NCI-H2029 (cell line): ENCODE data around the gene VAT1L.

ENCODE experiments used
- DNase-seq: peaks from one replicate; lab custom pipeline; 2025; lab: John Stamatoyannopoulos, UW

The VAT1L gene

GRCh38 chr16:77782694-77783093 is 5.7 kb upstream of the VAT1L start:
- no peak for DNase-seq

GRCh38 chr16:77784441-77785372 is 3.7 kb upstream of the VAT1L start:
- no peak for DNase-seq

GRCh38 chr16:77785373-77785764 is 3.0 kb upstream of the VAT1L start:
- DNase-seq: no peak

- DNase-seq: no peak
Measured at GRCh38 chr16:77786186-77786847, 2.0 kb upstream of the VAT1L start.

GRCh38 chr16:77787452-77787851 is 912 bp upstream of the VAT1L start:
- no peak for DNase-seq

- no peak for DNase-seq
Measured at GRCh38 chr16:77789085-77790008, 983 bp downstream of the VAT1L start.

- DNase-seq: no peak
Measured at GRCh38 chr16:77790009-77790372, 1.6 kb downstream of the VAT1L start.

- no peak for DNase-seq
Measured at GRCh38 chr16:77790912-77791311, 2.5 kb downstream of the VAT1L start.

- DNase-seq: no peak
Measured at GRCh38 chr16:77793417-77793816, 5.1 kb downstream of the VAT1L start.

- no peak for DNase-seq
Measured at GRCh38 chr16:77794586-77794985, 6.2 kb downstream of the VAT1L start.

- DNase-seq: no peak
Measured at GRCh38 chr16:77801817-77802216, 13.5 kb downstream of the VAT1L start.

GRCh38 chr16:77805398-77805797 is 17.0 kb downstream of the VAT1L start:
- DNase-seq: no peak

GRCh38 chr16:77807021-77807420 is 18.7 kb downstream of the VAT1L start:
- no peak for DNase-seq

GRCh38 chr16:77812856-77813500 is 24.6 kb downstream of the VAT1L start:
- DNase-seq: no peak

GRCh38 chr16:77816293-77816692 is 27.9 kb downstream of the VAT1L start:
- DNase-seq: peak; percentile 43

GRCh38 chr16:77820340-77820739 is 32.0 kb downstream of the VAT1L start:
- no peak for DNase-seq

GRCh38 chr16:77822661-77823060 is 34.3 kb downstream of the VAT1L start:
- no peak for DNase-seq

GRCh38 chr16:77823067-77823466 is 34.7 kb downstream of the VAT1L start:
- no peak for DNase-seq

GRCh38 chr16:77825196-77825595 is 36.8 kb downstream of the VAT1L start:
- DNase-seq: no peak

- DNase-seq: no peak
Measured at GRCh38 chr16:77827032-77827431, 38.7 kb downstream of the VAT1L start.

- no peak for DNase-seq
Measured at GRCh38 chr16:77833921-77834634, 45.7 kb downstream of the VAT1L start.
